OCI-LY7 (cell line): ENCODE data around the gene SPRED2. TPM values are rescaled to one million over a fixed set of nuclear protein-coding genes. Genes with fewer than 3 reads are reported as not detected.

Source experiments
- BruUV-seq: library from RNA; stranded (reverse); fragments of 400-500 nt; replicated peaks from 2 replicates; lab custom pipeline; 2021; lab: Mats Ljungman, UMichigan
- CTCF ChIA-PET: fragments of 300-600 bp; sonication (Branson Sonifier 250); formaldehyde crosslinking; loops from one replicate; lab custom pipeline; 2022; ENCODE audit warnings: antibody characterized with exemption; ENCODE audit not compliant: unreplicated experiment; lab: Charles Lee
- POLR2A ChIA-PET: fragments of 300-600 bp; sonication (Branson Sonifier 250); formaldehyde crosslinking; loops from one replicate; lab custom pipeline; 2022; ENCODE audit warnings: antibody characterized with exemption; lab: Charles Lee
- DNase-seq: peaks from one replicate; pipeline ENCODE4 v3.0.0-alpha.2; 2015; ENCODE audit warnings: low spot score
- H2AFZ ChIP-seq: fragments of 200-600 bp; sonication (generic), shearing (Covaris generic); 2 replicates; pipeline ENCODE4 v1.6.1; 2014; ENCODE audit warnings: mild to moderate bottlenecking, antibody characterized with exemption, low read length, moderate library complexity
- H3K27ac ChIP-seq: fragments of 200-600 bp; sonication (generic); 2 replicates; pipeline ENCODE4 v1.5.1; 2014; ENCODE audit warnings: mixed run types, low read depth, mild to moderate bottlenecking, moderate library complexity, low read length, inconsistent platforms; ENCODE audit not compliant: poor library complexity, severe bottlenecking
- H3K36me3 ChIP-seq: fragments of 200-600 bp; sonication (generic); 2 replicates; pipeline ENCODE4 v1.6.1; 2014; ENCODE audit warnings: mild to moderate bottlenecking, antibody characterized with exemption, low read length, moderate library complexity, mixed read lengths; ENCODE audit not compliant: insufficient read depth
- H3K4me1 ChIP-seq: fragments of 200-600 bp; sonication (generic); 2 replicates; pipeline ENCODE4 v1.5.1; 2014; ENCODE audit warnings: mild to moderate bottlenecking, low read length; ENCODE audit not compliant: insufficient read depth, poor library complexity, severe bottlenecking
- H3K4me2 ChIP-seq: fragments of 200-600 bp; sonication (generic); 2 replicates; pipeline ENCODE4 v1.6.1; 2014; ENCODE audit warnings: mild to moderate bottlenecking, low read length
- H3K4me3 ChIP-seq: fragments of 200-600 bp; sonication (generic); 2 replicates; pipeline ENCODE4 v1.5.1; 2014; ENCODE audit warnings: mild to moderate bottlenecking, low read depth, low read length; ENCODE audit not compliant: poor library complexity, severe bottlenecking
- H3K79me2 ChIP-seq: fragments of 200-600 bp; sonication (generic); 2 replicates; pipeline ENCODE4 v1.6.1; 2016; ENCODE audit warnings: low read depth, mild to moderate bottlenecking, low read length, moderate library complexity, mixed read lengths; ENCODE audit not compliant: insufficient read depth
- H3K9me2 ChIP-seq: fragments of 200-600 bp; sonication (generic); 2 replicates; pipeline ENCODE4 v1.6.1; 2016; ENCODE audit warnings: mild to moderate bottlenecking, low read length, mixed read lengths; ENCODE audit not compliant: insufficient read depth
- H3K9me3 ChIP-seq: fragments of 200-600 bp; sonication (generic); 2 replicates; pipeline ENCODE4 v1.6.1; 2014; ENCODE audit warnings: mild to moderate bottlenecking, mixed run types, low read length, mixed read lengths
- H4K20me1 ChIP-seq: fragments of 200-600 bp; sonication (generic); 2 replicates; pipeline ENCODE4 v1.6.1; 2014; ENCODE audit warnings: mild to moderate bottlenecking, antibody characterized with exemption, low read length, moderate library complexity, mixed read lengths; ENCODE audit not compliant: insufficient read depth
- CTCF ChIP-seq: fragments of 200-600 bp; sonication (generic); conservative IDR thresholded peaks from 2 replicates; pipeline ENCODE4 v1.5.1; 2014; ENCODE audit warnings: mild to moderate bottlenecking, antibody characterized with exemption, low read length, moderate library complexity, mixed read lengths
- EZH2phosphoT487 ChIP-seq: fragments of 200-600 bp; sonication (generic); IDR thresholded peaks from 2 replicates; pipeline ENCODE4 v1.6.1; 2018; ENCODE audit warnings: low read depth, borderline replicate concordance, mild to moderate bottlenecking, mixed run types, antibody characterized with exemption, low read length, moderate library complexity, mixed read lengths
- intact Hi-C: fragments of 100-400 bp; cut with micrococcal nuclease; formaldehyde crosslinking; loops from one replicate; pipeline ENCODE4 v1.10.0; 2022; ENCODE audit not compliant: unreplicated experiment
- total RNA-seq, 2 experiments: library from RNA; depleted of rRNA in 1 of 2; stranded (reverse); fragments of >200 nt in 1 of 2; shearing (Covaris generic) in 1 of 2; gene quantifications; 2 replicates each; pipeline ENCODE4 v1.2.3, GENCODE V29; 2014 to 2022

Gene SPRED2
- total RNA-seq, 2 experiments from 2014 or later = 8.0 to 49.1 TPM

GRCh38 chr2:65436824-65437221 lies 4.4 kb upstream of the SPRED2 start:
- POLR2A ChIA-PET = interaction anchor here (0.6 to 1.4 kb wide), 10 partner anchors 9 to 144 kb away, joined by 3 to 5 read pairs (median 4); no protein-coding TSS in a partner anchor
- peak; percentile 69 for DNase-seq
- peak overlapping the region; percentile 69 for H3K27ac ChIP-seq
- no peaks in the 10 kb centered on the region for H3K79me2 ChIP-seq
- H2AFZ ChIP-seq = peak overlapping the region; percentile 93
- H3K36me3 ChIP-seq = no peaks in the 10 kb centered on the region
- no peaks in the 10 kb centered on the region for H3K9me3 ChIP-seq
- H3K4me2 ChIP-seq = peak overlapping the region; percentile 83
- H4K20me1 ChIP-seq = no peaks in the 10 kb centered on the region
- peak overlapping the region; percentile 75 for H3K4me3 ChIP-seq
- intact Hi-C loops = loop anchor here (1.0 to 5.0 kb wide), 4 partner anchors 118 to 380 kb away; partner anchors contain the start of gene CEP68
- CTCF ChIA-PET = no interaction called here
- TF ChIP-seq EZH2phosphoT487 = no peak
- TF ChIP-seq CTCF = no peak
- no peaks in the 10 kb centered on the region for H3K9me2 ChIP-seq
- H3K4me1 ChIP-seq = peaks cover 38% of the 10 kb centered on the region
- TSS peak; percentile 76 for BruUV-seq

GRCh38 chr2:65436169-65436823 lies 3.9 kb upstream of the SPRED2 start:
- DNase-seq = peak; percentile 82
- no peaks in the 10 kb centered on the region for H4K20me1 ChIP-seq
- intact Hi-C loops = loop anchor here (1.0 to 5.0 kb wide), 4 partner anchors 119 to 379 kb away; partner anchors contain the start of gene CEP68
- H3K79me2 ChIP-seq = no peaks in the 10 kb centered on the region
- H3K9me3 ChIP-seq = no peaks in the 10 kb centered on the region
- ChIA-PET CTCF (no interaction called here), POLR2A (interaction anchor here (0.6 to 1.4 kb wide), 12 partner anchors 9 to 143 kb away, joined by 3 to 7 read pairs (median 4); no protein-coding TSS in a partner anchor)
- TF ChIP-seq CTCF (no peak), EZH2phosphoT487 (no peak)
- peak overlapping the region; percentile 93 for H2AFZ ChIP-seq
- H3K4me1 ChIP-seq = peaks cover 38% of the 10 kb centered on the region
- H3K9me2 ChIP-seq = no peaks in the 10 kb centered on the region
- no peaks in the 10 kb centered on the region for H3K36me3 ChIP-seq
- peak overlapping the region; percentile 69 for H3K27ac ChIP-seq
- BruUV-seq = no TSS peak
- peak overlapping the region; percentile 75 for H3K4me3 ChIP-seq
- peak overlapping the region; percentile 83 for H3K4me2 ChIP-seq
